Mesothelial cell of epicardium (in vitro differentiated cells): Measurements from ENCODE around the gene SCUBE1. TPM values are rescaled to one million over a fixed set of nuclear protein-coding genes. Genes with fewer than 3 reads are reported as not detected.

Source experiments
- DNase-seq, 2 experiments: peaks; one replicate each; pipeline ENCODE4 v3.0.0; 2021; ENCODE audit warnings: low spot score in 2 of 2; ENCODE audit not compliant: unreplicated experiment in 2 of 2
- H3K27ac Mint-ChIP-seq: 2 replicates; pipeline ENCODE4 v1.8.0; 2021; ENCODE audit warnings: mixed read lengths
- H3K27me3 Mint-ChIP-seq: 2 replicates; pipeline ENCODE4 v1.8.0; 2021; ENCODE audit warnings: low read depth, mixed read lengths
- H3K36me3 Mint-ChIP-seq: 2 replicates; pipeline ENCODE4 v1.8.0; 2021; ENCODE audit warnings: mixed read lengths
- H3K4me1 Mint-ChIP-seq: 2 replicates; pipeline ENCODE4 v1.8.0; 2021; ENCODE audit warnings: mixed read lengths
- H3K4me3 Mint-ChIP-seq: 2 replicates; pipeline ENCODE4 v1.8.0; 2021; ENCODE audit warnings: mild to moderate bottlenecking, moderate library complexity, mixed read lengths
- H3K9me3 Mint-ChIP-seq: 2 replicates; pipeline ENCODE4 v1.8.0; 2021; ENCODE audit warnings: mixed read lengths
- CTCF ChIP-seq: fragments of 200-600 bp; sonication (generic); IDR thresholded peaks from one replicate; pipeline ENCODE4 v1.5.0; 2021; ENCODE audit warnings: antibody characterized with exemption; ENCODE audit not compliant: unreplicated experiment
- total RNA-seq: library from RNA; stranded (reverse); gene quantifications from 3 replicates; pipeline ENCODE4 v1.2.1, GENCODE V29; 2021

SCUBE1 gene
- total RNA-seq, 1 donor from 2014 or later, result 19.3 TPM

DNA sequence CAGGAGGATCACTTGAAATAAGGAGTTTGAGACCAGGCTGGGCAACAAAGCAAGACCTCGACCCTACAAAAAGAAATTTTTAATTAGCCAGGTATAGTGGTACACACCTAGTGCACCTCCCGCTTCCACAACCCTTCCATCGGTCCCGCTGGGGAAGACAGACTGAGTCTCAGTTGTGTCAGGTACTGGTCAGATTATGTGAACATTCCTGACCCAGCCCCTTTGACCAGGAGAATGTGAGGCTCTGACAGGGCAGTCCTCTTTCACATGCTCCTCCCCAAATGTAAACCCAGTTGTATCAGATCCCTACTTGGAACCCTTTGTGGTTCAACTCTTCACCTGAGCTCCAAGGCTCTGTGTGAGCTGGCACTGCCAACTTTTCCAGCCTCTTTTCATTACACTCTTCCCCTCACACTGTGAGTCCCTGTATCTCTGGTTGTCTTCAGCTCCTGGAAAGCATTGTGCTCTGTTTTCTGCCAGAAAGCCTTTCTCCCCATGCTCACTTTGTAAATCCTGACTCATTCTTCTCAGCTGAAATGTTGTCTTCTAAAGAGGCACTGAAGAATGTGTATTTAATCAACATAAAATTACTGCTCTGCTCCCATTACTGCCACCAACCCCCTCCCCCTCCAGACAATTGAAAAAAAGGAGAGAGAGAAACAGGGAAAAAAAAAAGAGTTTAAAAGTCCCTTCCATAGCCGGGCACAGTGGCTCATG is 154.2 kb downstream of the SCUBE1 start:
- DNase-seq, result no peak
- Mint-ChIP-seq H3K4me1 (peaks cover 25% of the 10 kb centered on the region), H3K27ac (peak overlapping the region; percentile 76), H3K4me3 (peak overlapping the region; percentile 11), H3K36me3 (no peaks in the 10 kb centered on the region), H3K9me3 (peaks cover 4% of the 10 kb centered on the region), H3K27me3 (peaks cover 14% of the 10 kb centered on the region)
- no peak for TF ChIP-seq CTCF

- peak; percentile 95 to 97 for DNase-seq
- Mint-ChIP-seq H3K27ac (peak overlapping the region; percentile 93), H3K4me1 (peaks cover 25% of the 10 kb centered on the region), H3K27me3 (peaks cover 14% of the 10 kb centered on the region), H3K4me3 (peak overlapping the region; percentile 69), H3K36me3 (no peaks in the 10 kb centered on the region), H3K9me3 (peaks cover 4% of the 10 kb centered on the region)
- TF ChIP-seq CTCF, result peak; percentile 70
These were observed 155.7 kb downstream of the SCUBE1 start for GRCh38 chr22:43187171-43188099.

DNA sequence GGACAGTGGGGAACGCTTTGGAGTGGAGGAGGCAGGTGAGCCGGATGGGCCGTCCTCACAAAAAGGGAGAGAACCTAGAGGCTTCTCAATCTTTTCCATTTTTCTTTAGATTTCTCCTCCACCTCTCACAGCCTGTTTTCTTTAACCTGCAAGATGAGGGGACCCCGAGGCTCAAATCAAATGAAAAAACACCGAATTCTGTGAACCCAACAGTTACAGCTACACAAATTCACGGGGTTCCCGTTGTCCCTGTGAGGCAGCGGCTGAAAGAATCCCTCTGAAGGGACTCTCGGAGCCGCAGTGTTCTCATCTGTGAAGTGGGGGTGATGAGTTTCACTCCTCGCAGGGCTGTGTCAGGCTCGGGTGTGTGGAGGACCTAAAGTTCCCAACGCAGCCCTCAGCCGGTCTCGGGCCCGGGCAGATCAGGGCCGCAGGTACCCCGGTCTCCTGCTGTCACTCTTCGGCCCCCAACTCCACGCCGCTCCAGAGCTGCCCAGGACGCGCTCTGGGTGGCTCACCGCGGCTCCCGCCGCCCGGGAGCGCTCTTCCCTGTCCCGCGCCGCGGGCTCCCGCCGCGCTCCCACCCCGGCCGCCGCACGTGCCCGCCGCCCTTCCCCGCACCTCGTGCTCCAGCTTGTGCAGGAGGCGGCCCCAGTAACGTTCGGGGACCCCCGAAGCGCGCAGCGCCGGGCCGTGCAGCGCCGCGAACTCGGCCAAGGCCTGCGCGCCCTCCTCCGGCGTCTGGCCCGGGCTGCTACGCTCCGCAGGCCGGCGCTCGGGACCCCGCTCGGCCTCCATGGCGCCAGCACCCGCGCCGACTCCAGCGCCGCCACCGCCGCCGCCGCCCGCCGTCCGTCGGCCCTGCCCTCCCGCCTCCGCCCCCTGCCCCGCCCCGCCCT is 156.7 kb downstream of the SCUBE1 start, which contains the start of gene TTLL12:
TSS of gene TTLL12 (minus strand) at position 863 of the 899 bp plus-strand sequence. CDS start at position 798, 65 bp downstream.
- Mint-ChIP-seq H3K36me3 (peaks cover 2% of the 10 kb centered on the region), H3K27ac (peak within 1 kb of the TSS; percentile 93), H3K9me3 (peaks cover 3% of the 10 kb centered on the region), H3K27me3 (peaks cover 10% of the 10 kb centered on the region), H3K4me1 (peaks cover 25% of the 10 kb centered on the region), H3K4me3 (peak within 1 kb of the TSS; percentile 70)
- peak; percentile 65 to 76 for DNase-seq
- TF ChIP-seq CTCF, result no peak

- H3K4me1 Mint-ChIP-seq, result peaks cover 25% of the 10 kb centered on the region
- DNase-seq, result peak in 1 of 2 experiments; percentile 54
- H3K27ac Mint-ChIP-seq, result peak overlapping the region; percentile 47
These were observed 157.3 kb downstream of the SCUBE1 start for GRCh38 chr22:43185860-43186261.

More at GRCh38 chr22:43185860-43186261, 157.3 kb downstream of the SCUBE1 start:
- Mint-ChIP-seq H3K4me3 (peak overlapping the region; percentile 70), H3K27me3 (peaks cover 4% of the 10 kb centered on the region), H3K36me3 (peaks cover 5% of the 10 kb centered on the region), H3K9me3 (no peaks in the 10 kb centered on the region)
- TF ChIP-seq CTCF, result no peak
